Measurements from ENCODE around the gene ANLN. TPM values are rescaled to one million over a fixed set of nuclear protein-coding genes. Genes with fewer than 3 reads are reported as not detected.

The ANLN gene
- total RNA-seq, 1 experiment from 2014 or later = 130 TPM

DNA sequence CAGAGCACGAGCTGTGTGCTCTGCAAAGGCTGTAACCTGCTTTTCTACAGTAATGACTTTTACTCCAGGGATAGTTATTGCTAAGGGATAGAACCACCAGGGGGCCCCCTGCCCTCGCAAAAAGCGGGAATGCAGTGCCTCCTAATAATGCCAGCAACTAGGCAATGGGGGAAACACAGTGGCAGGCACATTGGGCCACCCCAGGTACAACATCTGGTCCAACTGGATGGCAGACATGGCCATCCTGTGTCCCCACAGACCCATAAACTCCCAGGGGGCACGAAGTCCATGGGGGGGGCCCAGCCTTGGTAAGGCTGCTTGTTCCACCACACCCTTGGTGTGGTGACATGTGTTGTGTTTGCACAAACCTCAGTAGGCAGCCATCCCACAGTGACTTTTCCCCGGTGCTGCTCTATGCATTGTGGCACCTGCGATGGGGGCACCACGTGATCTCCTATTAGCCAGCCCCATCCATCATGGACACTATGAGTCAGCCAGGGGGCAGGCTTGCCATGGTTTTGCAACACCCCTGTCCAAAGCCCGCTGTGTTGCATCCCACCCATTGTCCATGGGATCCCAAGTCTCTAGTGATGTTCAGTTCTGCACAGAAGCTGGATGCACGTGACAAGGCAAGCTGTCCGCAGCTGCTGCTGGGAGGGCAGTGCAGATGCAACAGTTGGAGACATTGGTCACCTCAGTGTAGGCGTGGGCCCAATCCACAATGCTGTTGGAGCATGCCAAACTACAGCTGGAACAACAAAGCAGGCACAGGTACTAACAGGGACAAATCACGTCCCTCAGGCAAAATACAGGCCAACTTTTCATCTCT is 84.0 kb downstream of the ANLN start:
- H4K20me1 ChIP-seq (ENCODE audit: insufficient read depth) = no peaks in the 10 kb centered on the region
- H3K4me3 ChIP-seq (replicated peaks in 1 of 2; ENCODE audit: low read depth in 1 of 2, low read length in 2 of 2) = no peak overlapping the region
- no peaks in the 10 kb centered on the region for H3K4me1 ChIP-seq (ENCODE audit: control insufficient read depth in 1 of 2, insufficient read depth in 2 of 2, low read length in 2 of 2)
- no peaks in the 10 kb centered on the region for H3K27me3 ChIP-seq (ENCODE audit: insufficient read depth, low read length)
- no peak overlapping the region for H3K9ac ChIP-seq (ENCODE audit: low read length)
- RAD21 ChIA-PET (ENCODE audit: low non-redundant PET in 1 of 2, low total read pairs in 2 of 2, uncharacterized antibody in 2 of 2, unreplicated experiment in 2 of 2) = interaction anchor here (0.9 to 1.5 kb wide), 3 partner anchors 197 to 725 kb away, joined by 3 to 7 read pairs (median 4); no protein-coding TSS in a partner anchor
- CTCF ChIA-PET = interaction anchor here (0.6 to 5.3 kb wide), 4 partner anchors 32 to 726 kb away, joined by 3 to 43 read pairs (median 8); no protein-coding TSS in a partner anchor
- H3K9me2 ChIP-seq (ENCODE audit: insufficient read depth) = no peaks in the 10 kb centered on the region
- no peaks in the 10 kb centered on the region for H3K79me2 ChIP-seq (ENCODE audit: insufficient read depth, low read length)
- BruUV-seq (replicated peaks) = no TSS peak
- DNase-seq (ENCODE audit: low read depth, low spot score) (peak; percentile 31), ATAC-seq (peak; percentile 94)
- no peak overlapping the region for H3K4me2 ChIP-seq (ENCODE audit: low read length)
- H3K9me3 ChIP-seq (ENCODE audit: control insufficient read depth in 1 of 2, insufficient read depth in 1 of 2, low read depth in 1 of 2, low read length in 2 of 2) = no peaks in the 10 kb centered on the region
- POLR2A ChIA-PET = no interaction called here
- no peak overlapping the region for H2AFZ ChIP-seq (ENCODE audit: low read depth, low read length, poor library complexity, severe bottlenecking)
- H3K36me3 ChIP-seq (ENCODE audit: control insufficient read depth in 1 of 2, insufficient read depth in 2 of 2, low read length in 2 of 2) = no peaks in the 10 kb centered on the region
- TF ChIP-seq CTCF (IDR thresholded peaks at IDR 0.05 in 2 of 3, conservative IDR thresholded peaks at IDR 0.05 in 1 of 3; ENCODE audit: borderline replicate concordance in 1 of 3, insufficient read depth in 1 of 3, low read depth in 2 of 3, low read length in 2 of 3) (peak; percentile 67 to 84 (median 76)), JUND (IDR thresholded peaks at IDR 0.05) (no peak), TCF7L2 (IDR thresholded peaks at IDR 0.05; ENCODE audit: borderline replicate concordance, extremely low read depth, insufficient read depth, insufficient read length) (no peak), ATF3 (IDR thresholded peaks at IDR 0.05) (no peak), RAD21 (IDR thresholded peaks at IDR 0.05; ENCODE audit: low read depth) (peak; percentile 91), CBX3 (IDR thresholded peaks at IDR 0.05; ENCODE audit: low read depth) (no peak), ZNF274 (IDR thresholded peaks at IDR 0.05; ENCODE audit: low read depth, low read length) (no peak), ELF1 (IDR thresholded peaks at IDR 0.05; ENCODE audit: borderline replicate concordance, low read depth) (no peak), SRF (IDR thresholded peaks at IDR 0.05; ENCODE audit: low read depth) (no peak), FOSL1 (IDR thresholded peaks at IDR 0.05; ENCODE audit: low read depth) (no peak), EGR1 (IDR thresholded peaks at IDR 0.05; ENCODE audit: low read depth) (no peak), YY1 (IDR thresholded peaks at IDR 0.05; ENCODE audit: extremely low read depth, insufficient replicate concordance, low read depth, low read length) (no peak), ZBTB33 (IDR thresholded peaks at IDR 0.05; ENCODE audit: extremely low read depth, insufficient replicate concordance, low read length) (no peak), ZFX (IDR thresholded peaks at IDR 0.05) (no peak), CEBPB (IDR thresholded peaks at IDR 0.05; ENCODE audit: low read depth) (no peak), EZH2phosphoT487 (IDR thresholded peaks at IDR 0.05; ENCODE audit: borderline replicate concordance) (no peak)
- TF ChIP-seq, protein P1, sequence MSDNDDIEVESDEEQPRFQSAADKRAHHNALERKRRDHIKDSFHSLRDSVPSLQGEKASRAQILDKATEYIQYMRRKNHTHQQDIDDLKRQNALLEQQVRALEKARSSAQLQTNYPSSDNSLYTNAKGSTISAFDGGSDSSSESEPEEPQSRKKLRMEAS (IDR thresholded peaks at IDR 0.05) = no peak
- H3K27ac ChIP-seq (ENCODE audit: low read depth, low read length) = no peak overlapping the region
- intact Hi-C loops (cut with micrococcal nuclease) = loop anchor here (1.0 kb wide), 2 partner anchors 709 to 728 kb away; no protein-coding TSS in a partner anchor
